HG03378 (cell line): Measurements from ENCODE around the gene NINJ2.

ENCODE experiments used
- ATAC-seq: cut with Tn5 transposase; IDR thresholded peaks from one replicate; pipeline ENCODE4 v1.9.1; 2021; ENCODE audit warnings: mild to moderate bottlenecking, moderate library complexity; ENCODE audit not compliant: unreplicated experiment

Gene NINJ2

GRCh38 chr12:674272-674781, 11.1 kb upstream of the NINJ2 start:
- peak; percentile 81 for ATAC-seq

GRCh38 chr12:673849-674248, 10.6 kb upstream of the NINJ2 start:
- ATAC-seq = peak; percentile 1

GRCh38 chr12:669576-669945, 6.3 kb upstream of the NINJ2 start:
- no peak for ATAC-seq

- no peak for ATAC-seq
These were observed 4.8 kb upstream of the NINJ2 start for GRCh38 chr12:668090-668481.

GRCh38 chr12:666766-667308, 3.6 kb upstream of the NINJ2 start:
- no peak for ATAC-seq

GRCh38 chr12:666066-666465, 2.8 kb upstream of the NINJ2 start:
- no peak for ATAC-seq

GRCh38 chr12:664779-665092, 1.5 kb upstream of the NINJ2 start:
- no peak for ATAC-seq

- ATAC-seq = no peak
These were observed 982 bp upstream of the NINJ2 start for GRCh38 chr12:664075-664778.

- ATAC-seq = no peak
These were observed 516 bp downstream of the NINJ2 start for GRCh38 chr12:662566-663292.

- ATAC-seq = no peak
These were observed 1.3 kb downstream of the NINJ2 start for GRCh38 chr12:661720-662486.

- ATAC-seq = no peak
These were observed 4.1 kb downstream of the NINJ2 start for GRCh38 chr12:659090-659683.

GRCh38 chr12:650983-651382, 12.3 kb downstream of the NINJ2 start:
- no peak for ATAC-seq

- no peak for ATAC-seq
These were observed 15.7 kb downstream of the NINJ2 start for GRCh38 chr12:647385-648085.

- ATAC-seq = no peak
These were observed 16.5 kb downstream of the NINJ2 start for GRCh38 chr12:646442-647384.

- no peak for ATAC-seq
These were observed 17.6 kb downstream of the NINJ2 start for GRCh38 chr12:645563-646071.

- no peak for ATAC-seq
These were observed 18.3 kb downstream of the NINJ2 start for GRCh38 chr12:644818-645552.

- no peak for ATAC-seq
These were observed 19.0 kb downstream of the NINJ2 start for GRCh38 chr12:644303-644639.

GRCh38 chr12:643475-644302, 19.6 kb downstream of the NINJ2 start:
- no peak for ATAC-seq
